K562 (cell line): ENCODE data around the gene SLC26A8. TPM values are rescaled to one million over a fixed set of nuclear protein-coding genes. Genes with fewer than 3 reads are reported as not detected.

Experiments used
- ARID3A ChIP-seq: IDR thresholded peaks from 2 replicates; pipeline ENCODE4 v1.6.1; 2012; ENCODE audit warnings: low read depth, low read length, improper control_type of control experiment, borderline replicate concordance
- CCNT2 ChIP-seq: IDR thresholded peaks from 2 replicates; pipeline ENCODE4 v1.6.1; 2011; ENCODE audit warnings: borderline replicate concordance, low read depth, mild to moderate bottlenecking, moderate library complexity, mixed read lengths, low read length; ENCODE audit not compliant: insufficient read length; ENCODE audit errors: extremely low read depth
- DMBX1 ChIP-seq: fragments of 250-450 bp; sonication (Bioruptor Pico); IDR thresholded peaks from 2 replicates; pipeline ENCODE4 v1.8.0; 2022; ENCODE audit warnings: inconsistent platforms, mild to moderate bottlenecking, moderate library complexity, borderline replicate concordance
- HIVEP1 ChIP-seq: fragments of 250-450 bp; sonication (Bioruptor Pico); IDR thresholded peaks from 2 replicates; pipeline ENCODE4 v1.4.0; 2020; ENCODE audit warnings: mild to moderate bottlenecking
- PML ChIP-seq: IDR thresholded peaks from 2 replicates; pipeline ENCODE4 v1.6.1; 2012; ENCODE audit warnings: low read length, inconsistent platforms
- SUPT5H ChIP-seq: fragments of 450-650 bp; IDR thresholded peaks from 2 replicates; pipeline ENCODE4 v1.6.1; 2016
- TRIM25 ChIP-seq: fragments of 450-650 bp; IDR thresholded peaks from 2 replicates; pipeline ENCODE4 v1.7.0; 2016; ENCODE audit warnings: borderline replicate concordance
- ZNF282 ChIP-seq: sonication (generic); formaldehyde crosslinking; IDR thresholded peaks from 2 replicates; pipeline ENCODE4 v1.8.1; 2023; ENCODE audit warnings: missing genetic modification reagents
- polyA plus RNA-seq, 8 experiments: library from polyadenylated mRNA; depleted of rRNA in 4 of 8; stranded (reverse) in 5 of 8; unstranded in 3 of 8; fragments of >200 nt; fragmentation: Nextera tagmentation in 2 of 8; fragmentation: Illumina TruSeq in 1 of 8; extraction: Ambion mirVana in 2 of 8; extraction: Trizol in 1 of 8; gene quantifications; 2 replicates each; pipeline versions ENCODE4 v1.2.1 to v1.2.3, GENCODE V29; 2011 to 2014; ENCODE audit warnings: inconsistent platforms in 1 of 8, missing spikeins in 1 of 8
- total RNA-seq, 7 experiments: library from RNA; depleted of rRNA in 6 of 7; stranded (reverse); fragments of >200 nt in 6 of 7; fragmentation: Illumina TruSeq in 2 of 7; extraction: Trizol in 2 of 7; gene quantifications; 2 replicates each; pipeline versions ENCODE4 v1.2.1 to v1.2.3, GENCODE V29; 2011 to 2021; ENCODE audit warnings: low replicate concordance in 1 of 7
- TF ChIP-seq, protein P1 (sequence below): sonication (generic); formaldehyde crosslinking; IDR thresholded peaks from 2 replicates; pipeline ENCODE4 v1.8.0; 2022; ENCODE audit warnings: mild to moderate bottlenecking, missing genetic modification reagents
- TF ChIP-seq, protein P2 (sequence below): fragments of 450-650 bp; IDR thresholded peaks from 2 replicates; pipeline ENCODE4 v1.6.1; 2016; ENCODE audit warnings: mild to moderate bottlenecking, moderate library complexity

Gene SLC26A8
- total and polyA plus RNA-seq, 9 of the 15 experiments (the other 6 are each of a cell fraction or from before 2014, with no cell fraction given) = not detected

DNA sequence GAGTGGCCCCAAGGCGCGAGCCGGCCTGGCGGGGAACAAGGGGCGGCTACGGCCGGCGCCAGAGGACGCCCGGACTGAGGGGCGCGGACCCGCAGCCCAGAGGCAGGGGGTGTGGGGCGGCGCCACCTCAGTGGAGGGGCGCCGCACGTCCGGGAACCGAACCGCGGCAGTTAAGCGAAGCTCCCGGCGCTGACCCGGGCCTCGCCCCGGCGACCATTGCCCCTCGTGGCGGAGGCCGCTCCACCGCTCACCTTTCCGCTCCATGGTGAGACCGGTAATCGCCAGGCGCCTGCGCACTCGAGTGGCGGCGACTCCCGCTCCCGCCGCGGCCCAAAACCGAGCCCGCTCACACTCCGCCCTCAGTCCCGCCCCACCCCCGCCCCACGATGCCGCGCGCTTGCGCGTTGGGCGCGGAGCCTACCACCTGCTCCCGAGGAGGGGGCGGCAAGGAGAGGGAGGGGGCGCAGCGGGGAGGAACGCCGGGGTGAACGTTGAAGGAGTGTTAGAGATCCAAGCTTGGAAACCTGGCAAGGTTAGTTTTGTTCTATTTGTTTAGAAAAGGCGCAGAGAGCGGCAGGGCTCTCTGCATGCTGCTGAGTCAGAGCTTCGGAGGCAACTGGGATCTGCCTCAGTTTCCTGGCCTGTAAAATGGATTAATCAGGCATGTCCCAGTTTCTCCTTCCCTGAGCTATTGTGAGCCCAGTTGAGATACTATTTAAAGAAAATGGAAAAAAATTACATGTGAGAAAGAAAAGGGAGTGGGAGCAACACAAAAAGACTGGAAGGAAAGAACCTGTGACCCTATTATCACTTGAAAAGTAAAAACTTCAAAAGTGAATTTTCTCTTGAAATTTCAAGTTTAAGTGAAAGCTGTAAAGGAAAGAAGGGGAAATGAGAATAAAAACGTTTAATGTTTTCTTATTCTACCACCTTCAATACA is 103.4 kb downstream of the SLC26A8 start, which contains the start of gene SRPK1 (continued):
- TF ChIP-seq CCNT2 (peak; percentile 59), PML (peak; percentile 62; the same call in 1 of the 2 replicates), DMBX1 (CRISPR knock-in tag) (0 out of 2 replicates have a peak, but pooled peaks have one; percentile 47), HIVEP1 (0 out of 2 replicates have a peak, but pooled peaks have one; percentile 43), TRIM25 (no peak), ZNF282 (CRISPR knock-in tag) (no peak), ARID3A (0 out of 2 replicates have a peak, but pooled peaks have one; percentile 8), SUPT5H (peak; percentile 93)
- TF ChIP-seq, protein P1, sequence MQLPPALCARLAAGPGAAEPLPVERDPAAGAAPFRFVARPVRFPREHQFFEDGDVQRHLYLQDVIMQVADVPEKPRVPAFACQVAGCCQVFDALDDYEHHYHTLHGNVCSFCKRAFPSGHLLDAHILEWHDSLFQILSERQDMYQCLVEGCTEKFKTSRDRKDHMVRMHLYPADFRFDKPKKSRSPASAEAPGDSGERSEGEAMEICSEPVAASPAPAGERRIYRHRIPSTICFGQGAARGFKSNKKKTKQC (CRISPR knock-in tag) = peak; percentile 79; the same call in 1 of the 2 replicates
- TF ChIP-seq, protein P2, sequence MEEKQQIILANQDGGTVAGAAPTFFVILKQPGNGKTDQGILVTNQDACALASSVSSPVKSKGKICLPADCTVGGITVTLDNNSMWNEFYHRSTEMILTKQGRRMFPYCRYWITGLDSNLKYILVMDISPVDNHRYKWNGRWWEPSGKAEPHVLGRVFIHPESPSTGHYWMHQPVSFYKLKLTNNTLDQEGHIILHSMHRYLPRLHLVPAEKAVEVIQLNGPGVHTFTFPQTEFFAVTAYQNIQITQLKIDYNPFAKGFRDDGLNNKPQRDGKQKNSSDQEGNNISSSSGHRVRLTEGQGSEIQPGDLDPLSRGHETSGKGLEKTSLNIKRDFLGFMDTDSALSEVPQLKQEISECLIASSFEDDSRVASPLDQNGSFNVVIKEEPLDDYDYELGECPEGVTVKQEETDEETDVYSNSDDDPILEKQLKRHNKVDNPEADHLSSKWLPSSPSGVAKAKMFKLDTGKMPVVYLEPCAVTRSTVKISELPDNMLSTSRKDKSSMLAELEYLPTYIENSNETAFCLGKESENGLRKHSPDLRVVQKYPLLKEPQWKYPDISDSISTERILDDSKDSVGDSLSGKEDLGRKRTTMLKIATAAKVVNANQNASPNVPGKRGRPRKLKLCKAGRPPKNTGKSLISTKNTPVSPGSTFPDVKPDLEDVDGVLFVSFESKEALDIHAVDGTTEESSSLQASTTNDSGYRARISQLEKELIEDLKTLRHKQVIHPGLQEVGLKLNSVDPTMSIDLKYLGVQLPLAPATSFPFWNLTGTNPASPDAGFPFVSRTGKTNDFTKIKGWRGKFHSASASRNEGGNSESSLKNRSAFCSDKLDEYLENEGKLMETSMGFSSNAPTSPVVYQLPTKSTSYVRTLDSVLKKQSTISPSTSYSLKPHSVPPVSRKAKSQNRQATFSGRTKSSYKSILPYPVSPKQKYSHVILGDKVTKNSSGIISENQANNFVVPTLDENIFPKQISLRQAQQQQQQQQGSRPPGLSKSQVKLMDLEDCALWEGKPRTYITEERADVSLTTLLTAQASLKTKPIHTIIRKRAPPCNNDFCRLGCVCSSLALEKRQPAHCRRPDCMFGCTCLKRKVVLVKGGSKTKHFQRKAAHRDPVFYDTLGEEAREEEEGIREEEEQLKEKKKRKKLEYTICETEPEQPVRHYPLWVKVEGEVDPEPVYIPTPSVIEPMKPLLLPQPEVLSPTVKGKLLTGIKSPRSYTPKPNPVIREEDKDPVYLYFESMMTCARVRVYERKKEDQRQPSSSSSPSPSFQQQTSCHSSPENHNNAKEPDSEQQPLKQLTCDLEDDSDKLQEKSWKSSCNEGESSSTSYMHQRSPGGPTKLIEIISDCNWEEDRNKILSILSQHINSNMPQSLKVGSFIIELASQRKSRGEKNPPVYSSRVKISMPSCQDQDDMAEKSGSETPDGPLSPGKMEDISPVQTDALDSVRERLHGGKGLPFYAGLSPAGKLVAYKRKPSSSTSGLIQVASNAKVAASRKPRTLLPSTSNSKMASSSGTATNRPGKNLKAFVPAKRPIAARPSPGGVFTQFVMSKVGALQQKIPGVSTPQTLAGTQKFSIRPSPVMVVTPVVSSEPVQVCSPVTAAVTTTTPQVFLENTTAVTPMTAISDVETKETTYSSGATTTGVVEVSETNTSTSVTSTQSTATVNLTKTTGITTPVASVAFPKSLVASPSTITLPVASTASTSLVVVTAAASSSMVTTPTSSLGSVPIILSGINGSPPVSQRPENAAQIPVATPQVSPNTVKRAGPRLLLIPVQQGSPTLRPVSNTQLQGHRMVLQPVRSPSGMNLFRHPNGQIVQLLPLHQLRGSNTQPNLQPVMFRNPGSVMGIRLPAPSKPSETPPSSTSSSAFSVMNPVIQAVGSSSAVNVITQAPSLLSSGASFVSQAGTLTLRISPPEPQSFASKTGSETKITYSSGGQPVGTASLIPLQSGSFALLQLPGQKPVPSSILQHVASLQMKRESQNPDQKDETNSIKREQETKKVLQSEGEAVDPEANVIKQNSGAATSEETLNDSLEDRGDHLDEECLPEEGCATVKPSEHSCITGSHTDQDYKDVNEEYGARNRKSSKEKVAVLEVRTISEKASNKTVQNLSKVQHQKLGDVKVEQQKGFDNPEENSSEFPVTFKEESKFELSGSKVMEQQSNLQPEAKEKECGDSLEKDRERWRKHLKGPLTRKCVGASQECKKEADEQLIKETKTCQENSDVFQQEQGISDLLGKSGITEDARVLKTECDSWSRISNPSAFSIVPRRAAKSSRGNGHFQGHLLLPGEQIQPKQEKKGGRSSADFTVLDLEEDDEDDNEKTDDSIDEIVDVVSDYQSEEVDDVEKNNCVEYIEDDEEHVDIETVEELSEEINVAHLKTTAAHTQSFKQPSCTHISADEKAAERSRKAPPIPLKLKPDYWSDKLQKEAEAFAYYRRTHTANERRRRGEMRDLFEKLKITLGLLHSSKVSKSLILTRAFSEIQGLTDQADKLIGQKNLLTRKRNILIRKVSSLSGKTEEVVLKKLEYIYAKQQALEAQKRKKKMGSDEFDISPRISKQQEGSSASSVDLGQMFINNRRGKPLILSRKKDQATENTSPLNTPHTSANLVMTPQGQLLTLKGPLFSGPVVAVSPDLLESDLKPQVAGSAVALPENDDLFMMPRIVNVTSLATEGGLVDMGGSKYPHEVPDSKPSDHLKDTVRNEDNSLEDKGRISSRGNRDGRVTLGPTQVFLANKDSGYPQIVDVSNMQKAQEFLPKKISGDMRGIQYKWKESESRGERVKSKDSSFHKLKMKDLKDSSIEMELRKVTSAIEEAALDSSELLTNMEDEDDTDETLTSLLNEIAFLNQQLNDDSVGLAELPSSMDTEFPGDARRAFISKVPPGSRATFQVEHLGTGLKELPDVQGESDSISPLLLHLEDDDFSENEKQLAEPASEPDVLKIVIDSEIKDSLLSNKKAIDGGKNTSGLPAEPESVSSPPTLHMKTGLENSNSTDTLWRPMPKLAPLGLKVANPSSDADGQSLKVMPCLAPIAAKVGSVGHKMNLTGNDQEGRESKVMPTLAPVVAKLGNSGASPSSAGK = peak; percentile 78
